ENCODE data around the gene GNAI1.

GRCh38 chr7:80275192-80275605 is 140.6 kb downstream of the GNAI1 start:
- TF ChIP-seq CTCF (IDR thresholded peaks at IDR 0.05; ENCODE audit: low read depth, low read length, poor library complexity, severe bottlenecking) (no peak), EZH2phosphoT487 (IDR thresholded peaks at IDR 0.05; ENCODE audit: borderline replicate concordance, low read length) (no peak)
